B cell (primary cell): ENCODE results near the gene GNGT2. TPM values are rescaled to one million over a fixed set of nuclear protein-coding genes. Genes with fewer than 3 reads are reported as not detected.
A peak's percentile ranks its signal among the peaks of the same experiment; 100 is the strongest.

ENCODE experiments used
- ATAC-seq: fragments of 200-7000 bp; cut with Tn5 transposase; one replicate; pipeline ENCODE4 v1.10.0; 2021; ENCODE audit warnings: low read depth, mild to moderate bottlenecking, moderate number of reproducible peaks, moderate library complexity
- CTCF ChIA-PET: fragments of 350-600 bp; sonication (Branson Sonifier 250); formaldehyde crosslinking; loops from one replicate; lab custom pipeline; 2021; ENCODE audit warnings: antibody characterized with exemption, inconsistent platforms; lab: Charles Lee
- POLR2A ChIA-PET: fragments of 350-600 bp; sonication (Branson Sonifier 250); formaldehyde crosslinking; loops from one replicate; lab custom pipeline; 2021; ENCODE audit warnings: antibody characterized with exemption; lab: Charles Lee
- DNase-seq: peaks from one replicate; pipeline ENCODE4 v3.0.0; 2013
- H2AFZ ChIP-seq: 2 replicates; pipeline ENCODE4 v1.6.1; 2012; ENCODE audit warnings: mild to moderate bottlenecking, low read depth, low read length; ENCODE audit not compliant: insufficient read depth, poor library complexity, severe bottlenecking
- H3K27ac ChIP-seq, 2 donors: 1 replicate in 1 of 2; 2 replicates in 1 of 2; pipeline ENCODE4 v1.5.1; 2012 to 2013; ENCODE audit warnings: low read length in 2 of 2, mild to moderate bottlenecking in 2 of 2, moderate library complexity in 1 of 2
- H3K27me3 ChIP-seq, 4 experiments: fragments of 200-600 bp in 1 of 4; sonication (generic) in 1 of 4; replicated peaks in 1 of 4; 1 replicate in 2 of 4; 2 replicates in 2 of 4; pipeline versions ENCODE4 v1.6.1 to v1.7.0; 2013 to 2016; ENCODE audit warnings: low read length in 3 of 4, mild to moderate bottlenecking in 2 of 4, mixed read lengths in 1 of 4, moderate library complexity in 1 of 4; ENCODE audit not compliant: insufficient read depth in 4 of 4, control insufficient read depth in 3 of 4; ENCODE audit errors: control extremely low read depth in 1 of 4
- H3K36me3 ChIP-seq, 2 experiments: replicated peaks in 1 of 2; 1 replicate in 1 of 2; 2 replicates in 1 of 2; pipeline versions ENCODE4 v1.6.1 to v1.7.1; 2013; ENCODE audit warnings: low read length in 1 of 2; ENCODE audit not compliant: insufficient read depth in 2 of 2, control insufficient read depth in 1 of 2; ENCODE audit errors: control extremely low read depth in 1 of 2, extremely low read depth in 1 of 2
- H3K4me1 ChIP-seq, 2 donors: fragments of 200-600 bp in 1 of 2; sonication (generic) in 1 of 2; 1 replicate in 1 of 2; 2 replicates in 1 of 2; pipeline versions ENCODE4 v1.5.1 to v1.6.1; 2013 to 2017; ENCODE audit warnings: low read length in 2 of 2; ENCODE audit not compliant: control insufficient read depth in 2 of 2, insufficient read depth in 2 of 2
- H3K4me2 ChIP-seq: replicated peaks from 2 replicates; pipeline ENCODE3; 2012; ENCODE audit warnings: mild to moderate bottlenecking, low read depth, low read length; ENCODE audit not compliant: poor library complexity, severe bottlenecking
- H3K4me3 ChIP-seq, 5 experiments: fragments of 200-600 bp in 1 of 5; sonication (generic) in 1 of 5; 1 replicate in 3 of 5; 2 replicates in 2 of 5; pipeline versions ENCODE4 v1.5.1 to v1.7.0; 2011 to 2016; ENCODE audit warnings: low read length in 4 of 5, mild to moderate bottlenecking in 4 of 5, low read depth in 2 of 5, control low read depth in 1 of 5, moderate library complexity in 1 of 5; ENCODE audit not compliant: insufficient read depth in 1 of 5; ENCODE audit errors: control extremely low read depth in 1 of 5, extremely low read depth in 1 of 5
- H3K79me2 ChIP-seq: fragments of 200-600 bp; sonication (generic); one replicate; pipeline ENCODE4 v1.6.0; 2016; ENCODE audit warnings: low read length; ENCODE audit not compliant: control insufficient read depth, insufficient read depth
- H3K9ac ChIP-seq: fragments of 200-600 bp; sonication (generic); 2 replicates; pipeline ENCODE4 v1.6.1; 2017; ENCODE audit warnings: mild to moderate bottlenecking, low read length, moderate library complexity
- H3K9me3 ChIP-seq, 3 donors: one replicate each; pipeline versions ENCODE4 v1.6.1 to v1.7.1; 2013; ENCODE audit warnings: low read length in 2 of 3; ENCODE audit not compliant: control insufficient read depth in 2 of 3, insufficient read depth in 1 of 3; ENCODE audit errors: control extremely low read depth in 1 of 3
- H4K20me1 ChIP-seq: 2 replicates; pipeline ENCODE4 v1.6.0; 2012; ENCODE audit warnings: mild to moderate bottlenecking, low read length; ENCODE audit not compliant: insufficient read depth, control insufficient read depth, poor library complexity, severe bottlenecking
- H3K27ac Mint-ChIP-seq: one replicate; pipeline ENCODE4 v1.8.0; 2021; ENCODE audit warnings: mixed read lengths
- H3K27me3 Mint-ChIP-seq: one replicate; pipeline ENCODE4 v1.8.0; 2021; ENCODE audit warnings: mixed read lengths
- H3K4me1 Mint-ChIP-seq: one replicate; pipeline ENCODE4 v1.8.0; 2021; ENCODE audit warnings: mixed read lengths
- H3K4me3 Mint-ChIP-seq: one replicate; pipeline ENCODE4 v1.8.0; 2021; ENCODE audit warnings: mixed read lengths
- H3K9me3 Mint-ChIP-seq: one replicate; pipeline ENCODE4 v1.8.0; 2022; ENCODE audit warnings: mixed read lengths; ENCODE audit not compliant: insufficient read depth
- CTCF ChIP-seq: fragments of 200-600 bp; IDR thresholded peaks from one replicate; pipeline ENCODE4 v1.8.0; 2022; ENCODE audit warnings: antibody characterized with exemption, mild to moderate bottlenecking
- EZH2 ChIP-seq: IDR thresholded peaks from 2 replicates; pipeline ENCODE4 v1.6.1; 2012; ENCODE audit warnings: borderline replicate concordance, low read depth, mild to moderate bottlenecking, moderate library complexity, low read length; ENCODE audit not compliant: insufficient read depth, poor library complexity, severe bottlenecking
- WGBS: methylation state at CpG from one replicate; pipeline ENCODE4 v1.1.5; 2013; ENCODE audit warnings: missing lambda C conversion rate; ENCODE audit not compliant: insufficient coverage; 5-methylcytosine and 5-hydroxymethylcytosine counted together
- intact Hi-C: fragments of 100-400 bp; cut with micrococcal nuclease; formaldehyde crosslinking; loops from one replicate; pipeline ENCODE4 v1.10.0; 2022
- polyA plus RNA-seq: library from polyadenylated mRNA; depleted of rRNA; stranded (reverse); fragments of >200 nt; gene quantifications from 2 replicates; pipeline ENCODE4 v1.2.3, GENCODE V29; 2012
- total RNA-seq, 2 donors: library from RNA; stranded (reverse); fragments of 120-200 nt in 1 of 2; gene quantifications; 1 replicate in 1 of 2; 2 replicates in 1 of 2; pipeline versions ENCODE4 v1.2.3 to v1.2.4, GENCODE V29; 2013 to 2022

Gene GNGT2
- total and polyA plus RNA-seq, 2 donors (not counting 1 experiment from before 2014, with no cell fraction given) = 5.1 to 11.1 TPM

GRCh38 chr17:49224997-49225337, 14.6 kb upstream of the GNGT2 start:
- Mint-ChIP-seq H3K4me3 (peak overlapping the region; percentile 87), H3K9me3 (no peaks in the 10 kb centered on the region), H3K27ac (peak overlapping the region; percentile 63), H3K27me3 (peaks cover 4% of the 10 kb centered on the region), H3K4me1 (peaks cover 43% of the 10 kb centered on the region)
- DNase-seq = no peak
- peak overlapping the region in 4 of 5 experiments; percentile 31 to 56 (median 42) for H3K4me3 ChIP-seq
- H2AFZ ChIP-seq = peak overlapping the region; percentile 65
- ChIA-PET POLR2A (interaction anchor here (0.7 kb wide), 1 partner anchor 45 kb away, joined by 4 read pairs; no protein-coding TSS in a partner anchor), CTCF (interaction anchor here (1.3 to 9.5 kb wide), 6 partner anchors 12 to 66 kb away, joined by 3 to 332 read pairs (median 86); partner anchors contain the start of genes ABI3 and GNGT2)
- TF ChIP-seq CTCF (no peak), EZH2 (no peak)
- H3K4me2 ChIP-seq = peak overlapping the region; percentile 85
- H3K9me3 ChIP-seq = peaks cover 0 to 5% (median 0%) of the 10 kb centered on the region in 3 donors
- H4K20me1 ChIP-seq = peaks cover 8% of the 10 kb centered on the region
- H3K79me2 ChIP-seq = no peaks in the 10 kb centered on the region
- H3K9ac ChIP-seq = peak overlapping the region; percentile 57
- 32% methylated on average over 8 of the region's 11 CpGs for WGBS
- intact Hi-C loops = loop anchor here (5.0 kb wide), 1 partner anchor 37 kb away; no protein-coding TSS in a partner anchor
- H3K27ac ChIP-seq = no peak overlapping the region
- H3K36me3 ChIP-seq = peaks cover 0 to 12% of the 10 kb centered on the region in 2 experiments
- no peak for ATAC-seq
- peaks cover 0 to 25% (median 11%) of the 10 kb centered on the region in 4 experiments for H3K27me3 ChIP-seq
- H3K4me1 ChIP-seq = peaks cover 41 to 49% of the 10 kb centered on the region in 2 donors

- ATAC-seq = peak; percentile 26
- H3K4me1 Mint-ChIP-seq = peaks cover 43% of the 10 kb centered on the region
- TF ChIP-seq CTCF = no peak
- no peak for TF ChIP-seq EZH2
- Histone ChIP-seq H3K4me3 (peak overlapping the region; percentile 7 to 56 (median 42)), H3K4me1 (peaks cover 43 to 50% of the 10 kb centered on the region in 2 donors), H3K79me2 (no peaks in the 10 kb centered on the region), H3K4me2 (peak overlapping the region; percentile 85), H3K9me3 (peaks cover 0 to 10% (median 0%) of the 10 kb centered on the region in 3 donors), H3K36me3 (peaks cover 0 to 12% of the 10 kb centered on the region in 2 experiments), H3K27ac (no peak overlapping the region), H3K9ac (peak overlapping the region; percentile 57), H2AFZ (peak overlapping the region; percentile 65), H4K20me1 (peaks cover 5% of the 10 kb centered on the region), H3K27me3 (peaks cover 0 to 20% (median 8%) of the 10 kb centered on the region in 4 experiments)
- peaks cover 4% of the 10 kb centered on the region for H3K27me3 Mint-ChIP-seq
- peak overlapping the region; percentile 87 for H3K4me3 Mint-ChIP-seq
- no peaks in the 10 kb centered on the region for H3K9me3 Mint-ChIP-seq
- 3% methylated on average over 95 of the region's 95 CpGs for WGBS
- CTCF ChIA-PET = interaction anchor here (0.8 to 9.5 kb wide), 7 partner anchors 11 to 67 kb away, joined by 3 to 332 read pairs (median 32); partner anchors contain the start of genes ABI3 and GNGT2
- intact Hi-C loops = no loop called here
- H3K27ac Mint-ChIP-seq = peak overlapping the region; percentile 63
- DNase-seq = peak; percentile 69
- POLR2A ChIA-PET = interaction anchor here (0.7 to 1.2 kb wide), 6 partner anchors 11 to 44 kb away, joined by 3 to 5 read pairs (median 4); partner anchors contain the start of genes ABI3 and GNGT2
Observed at GRCh38 chr17:49224198-49224996, 14.0 kb upstream of the GNGT2 start.
